ENCODE results near the gene YWHAH.
A peak's percentile ranks its signal among the peaks of the same experiment; 100 is the strongest.

Gene YWHAH

DNA sequence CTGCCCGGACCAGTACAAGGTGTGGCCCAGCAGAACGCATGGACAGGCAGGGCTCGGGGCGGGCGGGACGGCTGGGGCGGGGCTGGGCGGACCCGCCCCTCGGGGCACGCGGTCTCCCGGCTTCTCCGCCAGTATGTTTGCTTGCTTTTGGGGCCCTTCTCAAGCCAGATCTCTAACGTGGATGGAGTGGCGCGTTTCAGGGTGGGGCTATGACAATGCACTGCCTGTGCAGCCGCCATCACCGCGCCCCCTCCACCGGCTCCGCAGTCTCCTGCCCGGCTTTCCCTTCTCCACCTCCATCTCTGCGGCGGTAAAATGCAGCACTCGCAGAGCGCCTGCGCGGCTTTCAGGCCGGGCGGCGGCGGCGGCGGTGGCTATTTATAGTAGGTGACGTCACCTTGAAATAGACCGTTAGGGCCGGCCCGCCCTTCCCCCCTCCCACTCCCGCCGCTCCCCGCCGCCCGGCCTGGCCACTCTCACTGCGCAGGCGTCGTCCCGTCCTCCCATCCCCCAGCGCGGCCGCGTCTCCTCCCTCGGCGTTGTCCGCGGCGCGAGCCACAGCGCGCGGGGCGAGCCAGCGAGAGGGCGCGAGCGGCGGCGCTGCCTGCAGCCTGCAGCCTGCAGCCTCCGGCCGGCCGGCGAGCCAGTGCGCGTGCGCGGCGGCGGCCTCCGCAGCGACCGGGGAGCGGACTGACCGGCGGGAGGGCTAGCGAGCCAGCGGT is at the start of gene YWHAH:
Gene YWHAH (plus strand): TSS at position 558 of the 722 bp plus-strand sequence. CDS start 199 bp downstream, outside the sequence.
- DNase-seq (ENCODE audit: low read depth), result peak; percentile 45

- no peak for DNase-seq (ENCODE audit: low read depth)
These were observed 48.8 kb upstream of the YWHAH start for GRCh38 chr22:31895411-31896123.

GRCh38 chr22:31896472-31896871 is 47.9 kb upstream of the YWHAH start:
- DNase-seq (ENCODE audit: low read depth), result no peak

DNA sequence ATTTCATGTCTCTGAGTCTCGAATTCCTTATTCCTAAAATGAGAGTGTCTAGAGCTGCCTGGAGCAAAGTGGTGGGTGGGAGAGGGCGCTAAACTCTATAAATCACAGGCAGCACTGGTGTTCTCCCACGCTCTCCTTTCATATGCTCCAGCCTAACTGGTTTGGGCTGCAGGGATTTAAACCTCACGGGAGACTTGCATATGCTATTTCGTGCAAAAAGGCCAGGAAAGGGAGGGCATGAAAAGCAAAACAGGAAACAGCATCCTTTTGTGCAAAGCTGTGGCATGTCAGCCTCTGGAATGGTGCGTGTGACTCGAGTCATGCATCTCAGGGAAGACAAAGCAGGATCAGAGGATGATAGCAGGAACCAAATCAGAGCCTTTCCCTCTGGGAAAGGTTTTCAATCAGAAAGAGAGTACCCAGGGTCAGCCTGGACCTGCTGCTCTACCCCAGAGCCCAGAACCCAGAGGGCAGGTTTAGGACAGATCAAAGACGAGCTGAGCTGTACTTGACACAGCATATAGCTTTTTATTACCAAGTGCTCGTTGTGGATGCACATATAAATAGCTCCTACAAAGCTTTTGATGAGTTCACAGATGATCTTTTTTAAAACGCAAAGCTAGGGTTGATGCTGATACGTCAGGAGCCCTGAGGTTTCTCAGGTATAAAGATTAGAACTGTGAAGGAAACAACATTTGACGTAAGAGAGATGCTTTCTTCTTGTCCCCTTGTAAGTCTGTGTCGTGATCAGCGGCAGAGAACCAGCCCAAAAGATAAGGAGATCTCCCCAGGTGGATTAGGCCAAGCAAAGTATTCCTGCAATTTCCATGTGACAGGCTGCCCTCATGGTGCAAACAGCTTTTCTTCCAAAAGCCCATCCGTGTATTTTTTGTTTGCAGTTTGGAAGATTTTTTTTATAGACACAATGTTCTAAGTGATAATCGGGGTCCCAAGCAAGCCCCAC is 46.2 kb upstream of the YWHAH start:
- DNase-seq (ENCODE audit: low read depth), result no peak

- no peak for DNase-seq (ENCODE audit: low read depth)
These were observed 45.4 kb upstream of the YWHAH start for GRCh38 chr22:31898926-31899325.

DNA sequence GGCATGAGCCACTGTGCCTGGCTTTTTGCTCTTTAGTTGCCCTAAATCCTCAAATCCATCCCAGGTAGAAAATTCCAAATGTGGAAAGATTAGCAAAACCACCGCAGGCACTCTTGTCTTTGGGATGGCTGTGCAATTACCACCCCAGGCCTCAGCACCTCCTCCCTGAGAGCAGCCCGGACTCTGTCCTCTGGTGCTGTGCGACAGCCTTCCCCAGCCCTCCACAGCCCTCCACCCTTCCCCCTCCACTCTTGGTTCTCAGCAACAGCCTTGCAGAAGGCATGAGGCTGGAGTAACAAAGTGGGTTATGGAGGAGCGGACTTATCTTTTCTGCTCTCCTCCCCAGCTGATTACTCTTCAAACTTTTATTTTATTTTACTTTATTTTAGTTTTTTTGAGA is 44.7 kb upstream of the YWHAH start:
- no peak for DNase-seq (ENCODE audit: low read depth)

- no peak for DNase-seq (ENCODE audit: low read depth)
These were observed 42.8 kb upstream of the YWHAH start for GRCh38 chr22:31901388-31902137.

GRCh38 chr22:31904651-31905050 is 39.7 kb upstream of the YWHAH start:
- DNase-seq (ENCODE audit: low read depth), result no peak

GRCh38 chr22:31905356-31905755 is 39.0 kb upstream of the YWHAH start:
- DNase-seq (ENCODE audit: low read depth), result no peak

DNA sequence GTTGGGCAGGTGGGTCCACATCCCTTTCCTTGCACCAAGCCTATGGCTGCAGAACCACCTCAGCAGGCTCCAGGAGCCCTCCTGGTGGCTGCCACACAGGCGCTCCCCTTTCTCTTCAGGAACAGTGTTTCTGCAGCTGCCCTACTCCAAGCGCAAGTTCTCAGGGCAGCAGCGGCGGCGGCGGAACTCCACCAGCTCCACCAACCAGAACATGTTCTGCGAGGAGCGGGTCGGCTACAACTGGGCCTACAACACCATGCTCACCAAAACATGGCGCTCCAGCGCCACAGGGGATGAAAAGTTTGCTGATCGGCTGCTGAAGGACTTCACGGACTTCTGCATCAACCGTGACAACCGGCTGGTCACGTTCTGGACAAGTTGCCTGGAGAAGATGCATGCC is 38.2 kb upstream of the YWHAH start:
- no peak for DNase-seq (ENCODE audit: low read depth)

- DNase-seq (ENCODE audit: low read depth), result no peak
These were observed 37.8 kb upstream of the YWHAH start for GRCh38 chr22:31906569-31906968.

DNA sequence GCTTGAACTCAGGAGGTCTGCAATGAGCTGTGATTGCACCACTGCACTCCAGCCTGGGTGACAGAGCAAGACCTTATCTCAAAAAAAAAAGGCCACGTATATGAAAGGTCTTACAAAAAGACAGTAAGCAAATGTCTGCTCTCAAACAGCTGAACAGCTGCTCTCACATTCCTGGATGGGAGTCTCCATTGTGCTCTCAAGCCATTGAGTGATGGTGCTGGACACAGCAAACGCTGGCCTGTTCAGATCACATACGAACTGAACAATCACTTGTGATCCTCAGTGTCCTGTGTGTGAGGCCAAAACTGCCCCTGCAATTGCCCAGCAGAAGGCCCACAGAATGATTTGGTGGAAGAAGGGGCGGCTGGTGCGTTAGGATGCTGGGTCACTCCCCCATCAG is 34.4 kb upstream of the YWHAH start:
- DNase-seq (ENCODE audit: low read depth), result no peak

DNA sequence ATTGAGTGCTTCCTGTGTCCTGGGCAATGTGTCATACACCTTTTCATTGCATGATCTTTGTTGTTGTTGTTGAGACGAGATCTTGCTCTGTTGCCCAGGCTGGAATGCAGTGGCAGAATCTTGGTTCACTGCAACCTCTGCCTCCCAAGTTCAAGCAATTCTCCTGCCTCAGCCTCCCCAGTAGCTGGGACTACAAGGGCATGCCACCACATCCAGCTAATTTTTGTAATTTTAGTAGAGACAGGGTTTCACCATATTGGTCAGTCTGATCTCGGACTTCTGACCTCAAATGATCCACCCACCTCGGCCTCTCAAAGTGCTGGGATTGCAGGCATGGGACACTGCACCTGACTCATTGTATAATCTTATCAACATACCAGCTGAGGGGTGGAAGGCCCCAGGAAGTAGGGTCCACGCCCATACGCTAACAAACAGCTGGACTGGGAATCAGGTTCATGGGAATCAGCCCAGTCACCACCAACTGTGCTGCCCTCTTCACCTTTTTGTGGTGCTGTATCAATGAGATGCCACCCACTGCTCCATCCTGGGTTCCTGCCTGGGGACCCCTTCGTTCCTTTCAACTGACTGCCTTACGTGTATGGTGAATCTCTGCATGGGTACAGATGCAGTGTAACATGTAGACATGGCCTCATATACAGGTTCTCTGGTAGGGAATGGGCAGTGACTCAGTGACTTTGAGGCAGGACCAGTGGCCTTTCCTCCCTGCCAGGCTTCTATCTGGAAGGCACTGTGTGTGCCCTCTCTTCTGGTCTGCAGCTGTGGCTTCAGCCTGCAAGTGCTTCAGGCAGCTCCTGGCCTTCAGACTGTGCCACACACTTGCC is 32.5 kb upstream of the YWHAH start:
- no peak for DNase-seq (ENCODE audit: low read depth)

DNA sequence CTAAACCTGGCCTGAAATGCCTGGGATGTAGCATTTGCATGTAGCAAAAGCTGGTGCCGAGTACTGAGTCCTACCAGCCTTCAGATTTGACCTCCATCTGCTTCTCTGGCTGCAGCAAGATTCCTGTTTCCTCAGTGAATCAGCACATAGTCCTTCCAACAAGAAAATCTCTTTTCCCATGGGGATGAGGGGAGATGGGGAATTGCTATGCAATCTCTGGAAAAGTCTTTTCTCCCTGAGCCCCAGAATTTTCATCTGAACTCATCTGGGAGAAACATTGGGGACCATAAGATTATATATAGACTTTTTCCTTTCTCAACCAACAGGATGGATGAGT is 32.0 kb upstream of the YWHAH start:
- DNase-seq (ENCODE audit: low read depth), result no peak

GRCh38 chr22:31915586-31915985 is 28.7 kb upstream of the YWHAH start:
- DNase-seq (ENCODE audit: low read depth), result no peak

- no peak for DNase-seq (ENCODE audit: low read depth)
These were observed 27.0 kb upstream of the YWHAH start for GRCh38 chr22:31917227-31917921.

GRCh38 chr22:31919730-31920129 is 24.6 kb upstream of the YWHAH start:
- DNase-seq (ENCODE audit: low read depth), result no peak

- DNase-seq (ENCODE audit: low read depth), result no peak
These were observed 24.0 kb upstream of the YWHAH start for GRCh38 chr22:31920306-31920705.

- DNase-seq (ENCODE audit: low read depth), result no peak
These were observed 23.2 kb upstream of the YWHAH start for GRCh38 chr22:31921106-31921505.

GRCh38 chr22:31922534-31922933 is 21.8 kb upstream of the YWHAH start:
- no peak for DNase-seq (ENCODE audit: low read depth)

Measured in GM04503 (cell line).